Activated CD4-positive, alpha-beta T cell treated with anti-CD3 and anti-CD28 coated beads, Interleukin-2, amount 10 ng/mL, durations not matched to agents 24 days and 14 days (primary cell): ENCODE data around the gene DUSP21. TPM values are rescaled to one million over a fixed set of nuclear protein-coding genes. Genes with fewer than 3 reads are reported as not detected.
"Not testable (repeated sequence)": the region's sequence is repeated elsewhere in the genome, so short reads cannot be mapped to it uniquely, and the experiment has no call there.

Experiments
- DNase-seq: peaks from one replicate; pipeline ENCODE4 v3.0.0; 2022
- H3K27ac Mint-ChIP-seq: one replicate; pipeline ENCODE4 v1.8.0; 2022; ENCODE audit warnings: mild to moderate bottlenecking, mixed read lengths
- H3K27me3 Mint-ChIP-seq: one replicate; pipeline ENCODE4 v1.8.0; 2022; ENCODE audit warnings: mixed read lengths
- H3K36me3 Mint-ChIP-seq: one replicate; pipeline ENCODE4 v1.8.0; 2022; ENCODE audit warnings: low read depth, mild to moderate bottlenecking, mixed read lengths
- H3K4me1 Mint-ChIP-seq: one replicate; pipeline ENCODE4 v1.8.0; 2021; ENCODE audit warnings: mixed read lengths
- H3K4me3 Mint-ChIP-seq: one replicate; pipeline ENCODE4 v1.8.0; 2022; ENCODE audit warnings: mild to moderate bottlenecking, moderate library complexity, mixed read lengths
- H3K9me3 Mint-ChIP-seq: one replicate; pipeline ENCODE4 v1.8.0; 2021; ENCODE audit warnings: mixed read lengths
- intact Hi-C: fragments of 100-400 bp; cut with micrococcal nuclease; formaldehyde crosslinking; loops from one replicate; pipeline ENCODE4 v1.15.1; 2023
- total RNA-seq: library from RNA; stranded (reverse); gene quantifications from 2 replicates; pipeline ENCODE4 v1.2.3, GENCODE V29; 2022

Gene DUSP21
- total RNA-seq, 1 donor from 2014 or later, result not detected

GRCh38 chrX:44889824-44890223, 46.0 kb downstream of the DUSP21 start:
- H3K36me3 Mint-ChIP-seq, result peaks cover 5% of the 10 kb centered on the region
- H3K4me1 Mint-ChIP-seq, result peaks cover 3% of the 10 kb centered on the region
- H3K27ac Mint-ChIP-seq, result no peak overlapping the region
- no peak for DNase-seq
- H3K27me3 Mint-ChIP-seq, result no peaks in the 10 kb centered on the region
- H3K9me3 Mint-ChIP-seq, result no peaks in the 10 kb centered on the region
- intact Hi-C loops, result no loop called here
- no peak overlapping the region for H3K4me3 Mint-ChIP-seq

GRCh38 chrX:44890247-44890646, 46.4 kb downstream of the DUSP21 start:
- Mint-ChIP-seq H3K27me3 (no peaks in the 10 kb centered on the region), H3K36me3 (peaks cover 5% of the 10 kb centered on the region), H3K27ac (no peak overlapping the region), H3K4me3 (no peak overlapping the region), H3K4me1 (peaks cover 3% of the 10 kb centered on the region), H3K9me3 (no peaks in the 10 kb centered on the region)
- intact Hi-C loops, result no loop called here
- DNase-seq, result no peak

- H3K9me3 Mint-ChIP-seq, H3K27ac Mint-ChIP-seq: not testable (repeated sequence)
Measured at GRCh38 chrX:44890687-44891086, 46.9 kb downstream of the DUSP21 start.

GRCh38 chrX:44891642-44892041, 47.8 kb downstream of the DUSP21 start:
- intact Hi-C loops, result no loop called here
- H3K4me3 Mint-ChIP-seq, result no peak overlapping the region
- peaks cover 6% of the 10 kb centered on the region for H3K36me3 Mint-ChIP-seq
- no peaks in the 10 kb centered on the region for H3K9me3 Mint-ChIP-seq
- H3K4me1 Mint-ChIP-seq, result peaks cover 3% of the 10 kb centered on the region
- DNase-seq, result no peak
- H3K27ac Mint-ChIP-seq, result no peak overlapping the region
- H3K27me3 Mint-ChIP-seq, result no peaks in the 10 kb centered on the region

More at GRCh38 chrX:44890687-44891086, 46.9 kb downstream of the DUSP21 start:
- H3K36me3 Mint-ChIP-seq, H3K27me3 Mint-ChIP-seq, DNase-seq, H3K4me3 Mint-ChIP-seq, intact Hi-C loops, H3K4me1 Mint-ChIP-seq: not testable (repeated sequence)

Other genes with a start within 250 kb of the DUSP21 start
- 24.2 and 26.2 TPM in 2 replicates for gene KDM6A, start 29.2 kb downstream of the DUSP21 start, total RNA-seq